ENCODE data around the gene CDNF.

GRCh38 chr10:14806318-14806717, 31.5 kb downstream of the CDNF start:
- no peak for TF ChIP-seq MYC (IDR thresholded peaks at IDR 0.05; ENCODE audit: low read depth, low read length)
- no peak for TF ChIP-seq CTCF (IDR thresholded peaks at IDR 0.05; ENCODE audit: low read depth, low read length)
